ENCODE results near the gene TMEM144. TPM values are rescaled to one million over a fixed set of nuclear protein-coding genes. Genes with fewer than 3 reads are reported as not detected.

Gene TMEM144
- total and polyA plus RNA-seq, 12 donors = 10.1 to 55.4 (median 20.2) TPM

DNA sequence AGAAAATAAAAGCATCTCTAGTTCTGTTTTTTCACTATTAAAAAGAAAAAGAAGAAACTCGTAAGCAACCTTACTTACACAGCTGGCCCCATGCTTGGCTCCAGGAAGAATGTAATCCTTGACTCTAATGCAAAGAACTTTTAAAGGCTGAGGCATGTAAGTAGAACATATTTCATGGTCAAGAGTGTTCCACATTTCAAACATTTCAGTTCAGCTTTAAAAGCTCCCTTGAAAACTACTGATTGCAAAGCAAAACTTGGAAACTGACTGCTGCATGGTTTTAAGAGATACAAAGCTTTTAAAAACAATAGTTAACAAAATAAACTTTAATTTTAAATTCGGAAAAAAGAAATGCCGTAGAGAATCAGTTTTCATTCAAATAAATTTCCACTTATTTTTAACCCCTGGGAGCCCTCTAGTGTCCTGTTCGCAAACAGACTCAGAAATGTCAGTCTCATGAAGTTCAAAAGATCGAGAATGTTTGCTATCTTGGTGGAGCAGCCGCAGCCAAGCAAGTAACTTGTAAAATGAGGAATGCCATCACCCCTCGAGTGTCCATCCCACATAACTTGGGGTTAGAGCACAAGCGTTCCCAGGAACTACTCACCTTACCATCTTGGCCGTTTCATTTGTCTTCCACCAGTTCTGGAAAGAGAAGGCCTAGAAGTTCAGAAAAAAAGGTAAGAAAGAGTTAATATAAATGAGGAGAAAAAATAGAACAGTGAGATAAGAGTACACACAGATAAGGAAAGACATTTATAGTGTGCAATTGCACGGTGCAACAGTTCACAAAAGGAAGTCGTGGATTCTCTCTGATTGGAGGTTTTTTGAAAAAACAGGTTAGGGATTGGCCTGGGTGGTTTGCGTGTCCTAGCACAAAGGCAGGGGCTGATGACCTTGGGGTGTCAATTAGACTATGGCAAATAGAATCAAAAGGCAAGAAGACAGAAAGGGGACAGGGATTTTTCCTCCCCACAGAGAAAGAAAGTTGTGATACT, 37.7 kb upstream of the TMEM144 start, which contains the start of gene GASK1B:
TSS of gene GASK1B (minus strand) at position 765 of the 998 bp plus-strand sequence. CDS start 1,650 bp downstream, outside the sequence.
- peak; percentile 65 to 86 (median 81) for DNase-seq

DNA sequence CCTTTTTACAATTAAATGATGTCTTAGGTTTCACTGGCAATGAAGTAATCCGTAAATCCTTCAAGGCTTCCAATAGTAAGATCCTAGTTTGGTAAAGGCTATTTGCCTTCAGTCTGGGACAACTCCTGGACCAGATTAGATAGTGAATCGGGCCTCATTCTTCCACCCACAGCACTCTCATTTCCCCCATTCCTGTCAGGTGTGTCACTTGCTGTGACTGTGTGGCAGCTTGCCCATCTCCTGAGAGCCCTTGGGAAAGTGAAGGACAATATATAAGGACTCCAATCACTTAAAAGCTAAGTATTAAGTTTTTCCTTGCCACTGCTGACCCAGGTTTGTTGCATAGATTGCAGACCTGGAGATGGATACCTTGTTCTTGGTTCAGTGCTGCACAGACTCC, 34.2 kb upstream of the TMEM144 start:
- Histone ChIP-seq H3K27me3 (no peaks in the 10 kb centered on the region), H3K27ac (no peak overlapping the region), H3K36me3 (replicated peaks in 1 of 2) (no peaks in the 10 kb centered on the region), H3K4me1 (replicated peaks in 1 of 2) (peaks cover 22 to 39% of the 10 kb centered on the region in 2 donors), H3K4me3 (no peak overlapping the region), H3K9me3 (replicated peaks in 1 of 3) (no peaks in the 10 kb centered on the region)
- 42 to 56% (median 49%) methylated on average over 2 of the region's 2 CpGs for WGBS, 4 donors
- TF ChIP-seq POLR2A (IDR thresholded peaks at IDR 0.05) = no peak
- TF ChIP-seq, protein P1, sequence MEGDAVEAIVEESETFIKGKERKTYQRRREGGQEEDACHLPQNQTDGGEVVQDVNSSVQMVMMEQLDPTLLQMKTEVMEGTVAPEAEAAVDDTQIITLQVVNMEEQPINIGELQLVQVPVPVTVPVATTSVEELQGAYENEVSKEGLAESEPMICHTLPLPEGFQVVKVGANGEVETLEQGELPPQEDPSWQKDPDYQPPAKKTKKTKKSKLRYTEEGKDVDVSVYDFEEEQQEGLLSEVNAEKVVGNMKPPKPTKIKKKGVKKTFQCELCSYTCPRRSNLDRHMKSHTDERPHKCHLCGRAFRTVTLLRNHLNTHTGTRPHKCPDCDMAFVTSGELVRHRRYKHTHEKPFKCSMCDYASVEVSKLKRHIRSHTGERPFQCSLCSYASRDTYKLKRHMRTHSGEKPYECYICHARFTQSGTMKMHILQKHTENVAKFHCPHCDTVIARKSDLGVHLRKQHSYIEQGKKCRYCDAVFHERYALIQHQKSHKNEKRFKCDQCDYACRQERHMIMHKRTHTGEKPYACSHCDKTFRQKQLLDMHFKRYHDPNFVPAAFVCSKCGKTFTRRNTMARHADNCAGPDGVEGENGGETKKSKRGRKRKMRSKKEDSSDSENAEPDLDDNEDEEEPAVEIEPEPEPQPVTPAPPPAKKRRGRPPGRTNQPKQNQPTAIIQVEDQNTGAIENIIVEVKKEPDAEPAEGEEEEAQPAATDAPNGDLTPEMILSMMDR (IDR thresholded peaks at IDR 0.05) = no peak
- DNase-seq = peak in 6 of 7 donors; percentile 50 to 69 (median 58)
- intact Hi-C loops (cut with DNase I) = no loop called here

More for the DNA sequence above, 37.7 kb upstream of the TMEM144 start, which contains the start of gene GASK1B:
- Histone ChIP-seq H3K4me3 (peak within 1 kb of the TSS in 3 of 4 donors; percentile 55 to 81 (median 81)), H3K9me3 (replicated peaks in 1 of 3) (no peaks in the 10 kb centered on the region), H3K4me1 (replicated peaks in 1 of 2) (peaks cover 26 to 50% of the 10 kb centered on the region in 2 donors), H3K27me3 (no peaks in the 10 kb centered on the region), H3K27ac (peak within 1 kb of the TSS; percentile 68 to 94 (median 87)), H3K36me3 (replicated peaks in 1 of 2) (no peaks in the 10 kb centered on the region)
- WGBS, 4 donors = 1 to 2% (median 2%) methylated on average over 11 to 12 of the region's 12 CpGs
- intact Hi-C loops (cut with DNase I) = loop anchor here (5.0 kb wide), 1 partner anchor 180 kb away; no protein-coding TSS in a partner anchor
- TF ChIP-seq POLR2A (IDR thresholded peaks at IDR 0.05) = peak; percentile 32 to 79
- TF ChIP-seq, protein P1 (IDR thresholded peaks at IDR 0.05) = peak; percentile 26 to 74 (median 60)

DNA sequence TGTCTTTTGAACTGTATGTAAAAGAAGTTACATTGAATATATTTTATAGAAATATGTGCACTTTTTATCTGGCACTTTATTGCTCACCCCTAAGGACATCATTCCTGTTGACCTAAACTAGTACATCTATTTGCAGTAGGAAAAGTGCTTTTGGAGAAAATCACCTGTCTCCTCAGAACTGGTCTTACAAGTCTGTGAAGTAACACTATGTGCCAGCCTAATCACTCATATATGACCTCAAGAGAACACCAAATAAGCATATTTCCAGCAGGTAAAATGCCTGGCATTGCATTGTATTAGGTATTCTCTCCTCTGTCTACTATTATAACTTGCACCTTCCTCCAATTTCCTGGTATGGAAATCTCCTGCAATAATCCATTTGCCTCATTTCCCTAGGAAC, 33.5 kb upstream of the TMEM144 start:
- peaks cover 22 to 39% of the 10 kb centered on the region in 2 donors for H3K4me1 ChIP-seq (replicated peaks in 1 of 2)

DNA sequence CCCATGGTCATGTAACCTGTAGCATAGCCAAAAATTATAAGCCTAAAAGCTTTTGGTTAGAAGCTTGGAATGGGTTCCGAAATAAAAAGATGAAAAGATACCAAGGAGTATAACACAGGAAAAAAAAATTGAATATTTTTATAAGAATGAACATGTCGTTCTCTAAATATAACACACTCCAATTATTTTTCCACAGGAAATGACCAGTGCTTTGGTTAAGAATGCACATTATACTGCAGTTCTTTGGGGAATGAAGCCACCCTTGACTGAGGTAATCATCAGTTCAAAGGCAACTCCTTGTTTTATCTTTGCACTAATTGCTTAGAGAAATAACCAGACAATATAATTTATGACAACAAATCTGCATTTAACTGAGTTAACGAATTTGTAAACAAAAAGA, 30.8 kb upstream of the TMEM144 start:
- intact Hi-C loops (cut with DNase I) = no loop called here
- H3K27me3 ChIP-seq = no peaks in the 10 kb centered on the region
- no peak for DNase-seq
- no peak for TF ChIP-seq POLR2A (IDR thresholded peaks at IDR 0.05)
- TF ChIP-seq, protein P1 (IDR thresholded peaks at IDR 0.05) = no peak
- H3K36me3 ChIP-seq (replicated peaks in 1 of 2) = no peaks in the 10 kb centered on the region
- H3K27ac ChIP-seq = no peak overlapping the region
- 75 to 81% (median 80%) methylated on average over 3 of the region's 3 CpGs for WGBS, 4 donors
- H3K4me1 ChIP-seq (replicated peaks in 1 of 2) = peaks cover 9 to 24% of the 10 kb centered on the region in 2 donors
- no peaks in the 10 kb centered on the region for H3K9me3 ChIP-seq (replicated peaks in 1 of 3)
- H3K4me3 ChIP-seq = no peak overlapping the region

More for the DNA sequence above, 33.5 kb upstream of the TMEM144 start:
- H3K27me3 ChIP-seq = no peaks in the 10 kb centered on the region
- DNase-seq = no peak
- no peak overlapping the region for H3K27ac ChIP-seq
- no peak overlapping the region for H3K4me3 ChIP-seq
- TF ChIP-seq, protein P1 (IDR thresholded peaks at IDR 0.05) = no peak
- TF ChIP-seq POLR2A (IDR thresholded peaks at IDR 0.05) = no peak
- intact Hi-C loops (cut with DNase I) = no loop called here
- no peaks in the 10 kb centered on the region for H3K36me3 ChIP-seq (replicated peaks in 1 of 2)
- H3K9me3 ChIP-seq (replicated peaks in 1 of 3) = no peaks in the 10 kb centered on the region

Data from adrenal gland (tissue), 12 donors.